Loucy (cell line): ENCODE measurements around the gene DDX18.
"Not testable (repeated sequence)": the region's sequence is repeated elsewhere in the genome, so short reads cannot be mapped to it uniquely, and the experiment has no call there.

Experiments used
- H2AFZ ChIP-seq: fragments of 200-600 bp; sonication (generic); 2 replicates; pipeline ENCODE4 v1.6.0; 2016; ENCODE audit warnings: antibody characterized with exemption, mild to moderate bottlenecking, low read length, moderate library complexity
- H3F3A ChIP-seq: fragments of 200-600 bp; 2 replicates; pipeline ENCODE4 v1.6.0; 2016; ENCODE audit warnings: antibody characterized with exemption, low read depth, mild to moderate bottlenecking
- H3K27me3 ChIP-seq: fragments of 200-600 bp; sonication (generic); 2 replicates; pipeline ENCODE4 v1.6.1; 2014; ENCODE audit warnings: low read length, mild to moderate bottlenecking; ENCODE audit not compliant: insufficient read depth, poor library complexity, severe bottlenecking
- H3K36me3 ChIP-seq: fragments of 200-600 bp; sonication (generic); 2 replicates; pipeline ENCODE4 v1.6.1; 2016; ENCODE audit warnings: low read length; ENCODE audit not compliant: insufficient read depth
- H3K4me1 ChIP-seq: fragments of 200-600 bp; sonication (generic); 2 replicates; pipeline ENCODE4 v1.5.1; 2014; ENCODE audit warnings: low read length, mild to moderate bottlenecking; ENCODE audit not compliant: insufficient read depth, poor library complexity, severe bottlenecking
- H3K4me2 ChIP-seq: fragments of 200-600 bp; sonication (generic); 2 replicates; pipeline ENCODE4 v1.6.0; 2014; ENCODE audit warnings: antibody characterized with exemption, low read length, low read depth, mild to moderate bottlenecking; ENCODE audit not compliant: poor library complexity, severe bottlenecking
- H3K4me3 ChIP-seq: fragments of 200-600 bp; sonication (generic); 2 replicates; pipeline ENCODE4 v1.5.1; 2014; ENCODE audit warnings: low read length, mild to moderate bottlenecking, mixed read lengths; ENCODE audit not compliant: poor library complexity, severe bottlenecking
- H3K79me2 ChIP-seq: fragments of 200-600 bp; sonication (generic); 2 replicates; pipeline ENCODE4 v1.6.1; 2014; ENCODE audit warnings: low read length; ENCODE audit not compliant: insufficient read depth
- H3K9ac ChIP-seq: fragments of 200-600 bp; sonication (generic); 2 replicates; pipeline ENCODE4 v1.6.0; 2014; ENCODE audit warnings: mild to moderate bottlenecking, low read depth, low read length, moderate library complexity; ENCODE audit not compliant: poor library complexity, severe bottlenecking
- H3K9me2 ChIP-seq: fragments of 200-600 bp; sonication (generic); replicated peaks from 2 replicates; pipeline ENCODE4 v1.6.1; 2016; ENCODE audit warnings: low read depth, low read length, mixed read lengths
- H3K9me3 ChIP-seq: fragments of 200-600 bp; sonication (generic); 2 replicates; pipeline ENCODE4 v1.6.1; 2014; ENCODE audit warnings: mild to moderate bottlenecking, antibody characterized with exemption, low read length, low read depth; ENCODE audit not compliant: insufficient read depth
- H4K20me1 ChIP-seq: fragments of 200-600 bp; sonication (generic); 2 replicates; pipeline ENCODE4 v1.6.0; 2014; ENCODE audit warnings: antibody characterized with exemption, low read length, mild to moderate bottlenecking; ENCODE audit not compliant: insufficient read depth, poor library complexity, severe bottlenecking
- EZH2phosphoT487 ChIP-seq: fragments of 200-600 bp; IDR thresholded peaks from 2 replicates; pipeline ENCODE4 v1.6.1; 2018; ENCODE audit warnings: antibody characterized with exemption, mild to moderate bottlenecking, moderate library complexity, borderline replicate concordance
- TF ChIP-seq, protein P1 (sequence below): fragments of 200-600 bp; sonication (generic); conservative IDR thresholded peaks from 2 replicates; pipeline ENCODE4 v1.5.1; 2014; ENCODE audit warnings: mild to moderate bottlenecking, antibody characterized with exemption, low read length

The DDX18 gene

DNA sequence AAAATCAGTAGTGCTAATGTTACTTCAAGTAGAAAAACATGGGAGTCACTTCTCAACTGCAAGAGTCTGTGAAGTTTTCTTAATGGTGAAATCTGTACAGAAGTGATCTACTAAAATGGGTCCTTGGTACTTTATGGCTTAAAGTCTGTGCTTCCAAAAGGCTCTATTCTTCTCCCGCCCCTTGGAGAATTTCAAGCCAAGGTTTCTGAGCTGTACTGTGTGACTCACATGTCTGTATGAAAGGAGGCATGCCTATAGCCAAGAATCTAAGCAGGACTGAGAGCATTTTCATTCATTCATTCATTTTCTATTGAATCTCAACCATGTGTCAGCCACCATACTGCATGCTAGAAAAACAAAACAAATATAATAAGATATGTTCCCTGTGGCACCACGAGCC is 19.8 kb upstream of the DDX18 start:
- no peak overlapping the region for H2AFZ ChIP-seq
- H3K4me1 ChIP-seq: no peaks in the 10 kb centered on the region
- no peaks in the 10 kb centered on the region for H4K20me1 ChIP-seq
- TF ChIP-seq, protein P1, sequence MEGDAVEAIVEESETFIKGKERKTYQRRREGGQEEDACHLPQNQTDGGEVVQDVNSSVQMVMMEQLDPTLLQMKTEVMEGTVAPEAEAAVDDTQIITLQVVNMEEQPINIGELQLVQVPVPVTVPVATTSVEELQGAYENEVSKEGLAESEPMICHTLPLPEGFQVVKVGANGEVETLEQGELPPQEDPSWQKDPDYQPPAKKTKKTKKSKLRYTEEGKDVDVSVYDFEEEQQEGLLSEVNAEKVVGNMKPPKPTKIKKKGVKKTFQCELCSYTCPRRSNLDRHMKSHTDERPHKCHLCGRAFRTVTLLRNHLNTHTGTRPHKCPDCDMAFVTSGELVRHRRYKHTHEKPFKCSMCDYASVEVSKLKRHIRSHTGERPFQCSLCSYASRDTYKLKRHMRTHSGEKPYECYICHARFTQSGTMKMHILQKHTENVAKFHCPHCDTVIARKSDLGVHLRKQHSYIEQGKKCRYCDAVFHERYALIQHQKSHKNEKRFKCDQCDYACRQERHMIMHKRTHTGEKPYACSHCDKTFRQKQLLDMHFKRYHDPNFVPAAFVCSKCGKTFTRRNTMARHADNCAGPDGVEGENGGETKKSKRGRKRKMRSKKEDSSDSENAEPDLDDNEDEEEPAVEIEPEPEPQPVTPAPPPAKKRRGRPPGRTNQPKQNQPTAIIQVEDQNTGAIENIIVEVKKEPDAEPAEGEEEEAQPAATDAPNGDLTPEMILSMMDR: no peak
- TF ChIP-seq EZH2phosphoT487: no peak
- no peak overlapping the region for H3K4me2 ChIP-seq
- no peaks in the 10 kb centered on the region for H3K36me3 ChIP-seq
- no peaks in the 10 kb centered on the region for H3K79me2 ChIP-seq
- H3F3A ChIP-seq: no peaks in the 10 kb centered on the region
- no peak overlapping the region for H3K4me3 ChIP-seq
- no peak overlapping the region for H3K9ac ChIP-seq
- H3K9me2 ChIP-seq: no peaks in the 10 kb centered on the region
- no peaks in the 10 kb centered on the region for H3K27me3 ChIP-seq
- no peaks in the 10 kb centered on the region for H3K9me3 ChIP-seq

DNA sequence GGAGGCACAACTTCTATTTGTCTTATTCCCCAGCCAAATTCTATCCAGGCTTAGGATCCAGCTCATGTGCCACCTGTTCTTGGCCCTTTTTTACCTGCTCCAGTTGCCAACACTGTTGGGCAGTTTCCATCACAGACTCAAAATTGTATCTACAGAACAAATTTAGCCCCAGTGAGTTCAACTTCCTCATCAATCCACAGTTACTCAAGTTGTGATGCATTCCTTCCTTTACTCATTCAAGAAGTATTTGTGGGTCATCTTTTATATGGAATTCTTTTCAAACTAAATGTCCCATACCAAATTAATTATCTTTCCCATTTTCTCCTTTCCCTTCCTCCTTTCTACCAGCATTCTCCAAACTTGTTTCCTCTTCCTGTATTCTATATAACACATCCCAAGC is 12.7 kb upstream of the DDX18 start:
- H3K9me3 ChIP-seq: no peaks in the 10 kb centered on the region
- H3K79me2 ChIP-seq: no peaks in the 10 kb centered on the region
- no peaks in the 10 kb centered on the region for H3K4me1 ChIP-seq
- no peak overlapping the region for H3K4me3 ChIP-seq
- TF ChIP-seq, protein P1: no peak
- no peak for TF ChIP-seq EZH2phosphoT487
- H3K27me3 ChIP-seq: no peaks in the 10 kb centered on the region
- H3K36me3 ChIP-seq: no peaks in the 10 kb centered on the region
- H3K9me2 ChIP-seq: no peaks in the 10 kb centered on the region
- no peaks in the 10 kb centered on the region for H4K20me1 ChIP-seq
- no peak overlapping the region for H3K9ac ChIP-seq
- H3F3A ChIP-seq: no peaks in the 10 kb centered on the region
- no peak overlapping the region for H3K4me2 ChIP-seq
- no peak overlapping the region for H2AFZ ChIP-seq

DNA sequence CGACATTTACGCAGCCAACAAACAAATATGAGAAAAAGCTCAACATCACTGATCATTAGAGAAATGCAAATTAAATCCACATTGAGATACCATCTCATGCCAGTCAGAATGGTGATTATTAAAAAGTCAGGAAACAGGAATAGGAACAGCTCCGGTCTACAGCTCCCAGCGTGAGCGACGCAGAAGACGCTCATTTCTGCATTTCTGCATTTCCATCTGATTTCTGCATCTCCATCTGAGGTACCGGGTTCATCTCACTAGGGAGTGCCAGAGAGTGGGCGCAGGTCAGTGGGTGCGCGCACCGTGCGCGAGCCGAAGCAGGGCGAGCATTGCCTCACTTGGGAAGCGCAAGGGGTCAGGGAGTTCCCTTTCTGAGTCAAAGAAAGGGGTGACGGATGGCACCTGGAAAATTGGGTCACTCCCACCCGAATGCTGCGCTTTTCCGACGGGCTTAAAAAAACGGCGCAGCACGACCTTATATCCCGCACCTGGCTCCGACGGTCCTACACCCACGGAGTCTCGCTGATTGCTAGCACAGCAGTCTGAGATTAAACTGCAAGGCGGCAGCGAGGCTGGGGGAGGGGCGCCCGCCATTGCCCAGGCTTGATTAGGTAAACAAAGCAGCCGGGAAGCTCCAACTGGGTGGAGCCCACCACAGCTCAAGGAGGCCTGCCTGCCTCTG is 10.7 kb upstream of the DDX18 start:
- not testable (repeated sequence) for H3K9ac ChIP-seq, H3K4me3 ChIP-seq, H3K79me2 ChIP-seq, H3K27me3 ChIP-seq, H3K4me1 ChIP-seq, H3K9me2 ChIP-seq, H2AFZ ChIP-seq, H4K20me1 ChIP-seq, H3K36me3 ChIP-seq, H3K9me3 ChIP-seq, H3K4me2 ChIP-seq, H3F3A ChIP-seq

DNA sequence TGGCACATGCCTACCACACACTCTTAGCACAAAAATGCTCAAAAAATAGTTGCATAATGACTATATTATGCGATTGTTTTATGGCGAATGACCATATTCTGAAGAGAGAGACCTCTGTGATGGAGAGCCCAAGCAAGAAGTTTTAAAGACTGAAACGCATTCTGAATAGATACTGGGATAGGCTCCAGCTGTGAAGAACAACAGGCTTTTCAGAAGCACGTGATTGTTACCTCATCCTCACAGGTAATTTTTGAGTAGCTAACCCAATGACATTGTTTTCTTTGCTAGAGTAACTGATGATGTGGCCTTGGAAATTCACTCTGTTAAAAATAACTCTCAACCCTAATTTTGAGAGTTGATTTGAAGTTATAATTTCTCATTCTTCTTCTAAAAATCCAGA is 2.0 kb upstream of the DDX18 start:
- Histone ChIP-seq H3K9ac (no peak overlapping the region), H3K4me3 (no peak overlapping the region), H3K27me3 (no peaks in the 10 kb centered on the region), H3K36me3 (no peaks in the 10 kb centered on the region), H3K9me2 (no peaks in the 10 kb centered on the region), H3F3A (no peaks in the 10 kb centered on the region), H2AFZ (0 out of 2 replicates have a peak overlapping the region, but pooled peaks have one; percentile 18), H3K4me2 (no peak overlapping the region), H3K9me3 (no peaks in the 10 kb centered on the region), H4K20me1 (peaks cover 21% of the 10 kb centered on the region), H3K4me1 (peaks cover 13% of the 10 kb centered on the region), H3K79me2 (peaks cover 29% of the 10 kb centered on the region)
- TF ChIP-seq EZH2phosphoT487: no peak
- TF ChIP-seq, protein P1: no peak
